GM23338 (cell line): Measurements from ENCODE around the gene RRP8.

ENCODE experiments used
- CREB1 ChIP-seq: fragments of 250-450 bp; sonication (Bioruptor Pico); IDR thresholded peaks from 2 replicates; pipeline ENCODE4 v1.5.0; 2020; ENCODE audit warnings: low read depth, mild to moderate bottlenecking, moderate library complexity
- EZH2 ChIP-seq: fragments of 200-600 bp; sonication (generic); IDR thresholded peaks from one replicate; pipeline ENCODE4 v1.8.0; 2017; ENCODE audit warnings: antibody characterized with exemption, mild to moderate bottlenecking, low read depth; ENCODE audit not compliant: unreplicated experiment
- JUNB ChIP-seq: IDR thresholded peaks from one replicate; pipeline ENCODE4 v1.6.1; 2016; ENCODE audit warnings: antibody characterized with exemption; ENCODE audit not compliant: unreplicated experiment
- NANOG ChIP-seq: IDR thresholded peaks from 2 replicates; pipeline ENCODE4 v1.6.1; 2016; ENCODE audit warnings: antibody characterized with exemption, borderline replicate concordance
- POLR2AphosphoS5 ChIP-seq: IDR thresholded peaks from 2 replicates; pipeline ENCODE4 v1.6.1; 2016; ENCODE audit warnings: antibody characterized with exemption, low read depth
- TF ChIP-seq, protein P1 (sequence below), 2 experiments: fragments of 200-600 bp in 1 of 2; sonication (generic) in 1 of 2; conservative IDR thresholded peaks; 2 replicates each; pipeline versions ENCODE4 v1.5.1 to v1.6.1; 2016 to 2017; ENCODE audit warnings: antibody characterized with exemption in 2 of 2, low read depth in 2 of 2, mild to moderate bottlenecking in 2 of 2, moderate library complexity in 1 of 2
- TF ChIP-seq, protein P2 (sequence below): IDR thresholded peaks from one replicate; pipeline ENCODE4 v1.6.1; 2018; ENCODE audit warnings: antibody characterized with exemption; ENCODE audit not compliant: unreplicated experiment

DNA sequence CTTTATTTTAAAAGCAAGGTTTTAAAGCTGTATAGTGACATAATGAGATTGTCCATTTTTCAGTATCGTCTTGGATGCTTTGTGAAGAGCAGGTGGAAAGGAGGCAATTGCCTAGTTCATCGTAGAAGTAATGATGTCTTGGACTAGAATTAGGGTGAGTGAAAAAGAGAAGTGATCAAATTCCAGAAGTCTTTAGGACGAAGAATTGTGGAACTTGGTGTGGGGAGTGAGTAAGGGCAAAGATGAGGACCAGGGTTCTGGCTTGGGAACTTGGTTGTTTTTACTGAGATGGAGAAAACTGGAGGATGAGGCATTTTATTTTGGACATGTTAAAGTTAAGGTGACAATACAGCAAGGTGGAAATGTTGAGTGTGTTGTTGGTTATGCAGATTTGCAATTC, 1.4 kb upstream of the RRP8 start:
- TF ChIP-seq CREB1 (CRISPR knock-in tag) (no peak), EZH2 (no peak), NANOG (no peak), POLR2AphosphoS5 (no peak), JUNB (no peak)
- TF ChIP-seq, protein P1, sequence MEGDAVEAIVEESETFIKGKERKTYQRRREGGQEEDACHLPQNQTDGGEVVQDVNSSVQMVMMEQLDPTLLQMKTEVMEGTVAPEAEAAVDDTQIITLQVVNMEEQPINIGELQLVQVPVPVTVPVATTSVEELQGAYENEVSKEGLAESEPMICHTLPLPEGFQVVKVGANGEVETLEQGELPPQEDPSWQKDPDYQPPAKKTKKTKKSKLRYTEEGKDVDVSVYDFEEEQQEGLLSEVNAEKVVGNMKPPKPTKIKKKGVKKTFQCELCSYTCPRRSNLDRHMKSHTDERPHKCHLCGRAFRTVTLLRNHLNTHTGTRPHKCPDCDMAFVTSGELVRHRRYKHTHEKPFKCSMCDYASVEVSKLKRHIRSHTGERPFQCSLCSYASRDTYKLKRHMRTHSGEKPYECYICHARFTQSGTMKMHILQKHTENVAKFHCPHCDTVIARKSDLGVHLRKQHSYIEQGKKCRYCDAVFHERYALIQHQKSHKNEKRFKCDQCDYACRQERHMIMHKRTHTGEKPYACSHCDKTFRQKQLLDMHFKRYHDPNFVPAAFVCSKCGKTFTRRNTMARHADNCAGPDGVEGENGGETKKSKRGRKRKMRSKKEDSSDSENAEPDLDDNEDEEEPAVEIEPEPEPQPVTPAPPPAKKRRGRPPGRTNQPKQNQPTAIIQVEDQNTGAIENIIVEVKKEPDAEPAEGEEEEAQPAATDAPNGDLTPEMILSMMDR (conservative IDR thresholded peaks at IDR 0.05; ENCODE audit: low read depth in 2 of 2), result no peak
- TF ChIP-seq, protein P2, sequence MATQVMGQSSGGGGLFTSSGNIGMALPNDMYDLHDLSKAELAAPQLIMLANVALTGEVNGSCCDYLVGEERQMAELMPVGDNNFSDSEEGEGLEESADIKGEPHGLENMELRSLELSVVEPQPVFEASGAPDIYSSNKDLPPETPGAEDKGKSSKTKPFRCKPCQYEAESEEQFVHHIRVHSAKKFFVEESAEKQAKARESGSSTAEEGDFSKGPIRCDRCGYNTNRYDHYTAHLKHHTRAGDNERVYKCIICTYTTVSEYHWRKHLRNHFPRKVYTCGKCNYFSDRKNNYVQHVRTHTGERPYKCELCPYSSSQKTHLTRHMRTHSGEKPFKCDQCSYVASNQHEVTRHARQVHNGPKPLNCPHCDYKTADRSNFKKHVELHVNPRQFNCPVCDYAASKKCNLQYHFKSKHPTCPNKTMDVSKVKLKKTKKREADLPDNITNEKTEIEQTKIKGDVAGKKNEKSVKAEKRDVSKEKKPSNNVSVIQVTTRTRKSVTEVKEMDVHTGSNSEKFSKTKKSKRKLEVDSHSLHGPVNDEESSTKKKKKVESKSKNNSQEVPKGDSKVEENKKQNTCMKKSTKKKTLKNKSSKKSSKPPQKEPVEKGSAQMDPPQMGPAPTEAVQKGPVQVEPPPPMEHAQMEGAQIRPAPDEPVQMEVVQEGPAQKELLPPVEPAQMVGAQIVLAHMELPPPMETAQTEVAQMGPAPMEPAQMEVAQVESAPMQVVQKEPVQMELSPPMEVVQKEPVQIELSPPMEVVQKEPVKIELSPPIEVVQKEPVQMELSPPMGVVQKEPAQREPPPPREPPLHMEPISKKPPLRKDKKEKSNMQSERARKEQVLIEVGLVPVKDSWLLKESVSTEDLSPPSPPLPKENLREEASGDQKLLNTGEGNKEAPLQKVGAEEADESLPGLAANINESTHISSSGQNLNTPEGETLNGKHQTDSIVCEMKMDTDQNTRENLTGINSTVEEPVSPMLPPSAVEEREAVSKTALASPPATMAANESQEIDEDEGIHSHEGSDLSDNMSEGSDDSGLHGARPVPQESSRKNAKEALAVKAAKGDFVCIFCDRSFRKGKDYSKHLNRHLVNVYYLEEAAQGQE, result no peak
